Measurements from ENCODE around the gene MRPL55. TPM values are rescaled to one million over a fixed set of nuclear protein-coding genes. Genes with fewer than 3 reads are reported as not detected.

The MRPL55 gene
- total RNA-seq, 1 donor = 51.4 TPM

- Histone ChIP-seq H3K27ac (ENCODE audit: low read depth, low read length) (no peak overlapping the region), H3K4me1 (ENCODE audit: insufficient read depth, low read length) (peaks cover 22% of the 10 kb centered on the region), H3K79me2 (ENCODE audit: insufficient read depth, low read length) (peaks cover 81% of the 10 kb centered on the region), H3K27me3 (ENCODE audit: insufficient read depth, low read length) (no peaks in the 10 kb centered on the region), H3K36me3 (ENCODE audit: insufficient read depth, low read length) (peaks cover 4% of the 10 kb centered on the region), H3K4me2 (ENCODE audit: insufficient read depth, low read length) (no peak overlapping the region), H4K20me1 (ENCODE audit: insufficient read depth, low read length) (peaks cover 60% of the 10 kb centered on the region), H3K4me3 (ENCODE audit: insufficient read depth, low read length) (no peak overlapping the region), H2AFZ (ENCODE audit: low read length) (no peak overlapping the region), H3K9me3 (ENCODE audit: low read depth, low read length) (no peaks in the 10 kb centered on the region)
- peak; percentile 83 for DNase-seq (ENCODE audit: insufficient read length, low spot score, missing footprints)
- TF ChIP-seq CTCF (IDR thresholded peaks at IDR 0.05; ENCODE audit: extremely low read depth, low read depth, low read length) = no peak
These were observed 38.7 kb upstream of the MRPL55 start for GRCh38 chr1:228147768-228148167.

GRCh38 chr1:228147151-228147693, 38.1 kb upstream of the MRPL55 start:
- H3K4me3 ChIP-seq (ENCODE audit: insufficient read depth, low read length) = no peak overlapping the region
- no peak overlapping the region for H3K4me2 ChIP-seq (ENCODE audit: insufficient read depth, low read length)
- H3K9me3 ChIP-seq (ENCODE audit: low read depth, low read length) = no peaks in the 10 kb centered on the region
- peaks cover 27% of the 10 kb centered on the region for H3K4me1 ChIP-seq (ENCODE audit: insufficient read depth, low read length)
- H3K27ac ChIP-seq (ENCODE audit: low read depth, low read length) = no peak overlapping the region
- TF ChIP-seq CTCF (IDR thresholded peaks at IDR 0.05; ENCODE audit: extremely low read depth, low read depth, low read length) = no peak
- DNase-seq (ENCODE audit: insufficient read length, low spot score, missing footprints) = peak; percentile 84
- no peak overlapping the region for H2AFZ ChIP-seq (ENCODE audit: low read length)
- H3K36me3 ChIP-seq (ENCODE audit: insufficient read depth, low read length) = peaks cover 8% of the 10 kb centered on the region
- peaks cover 65% of the 10 kb centered on the region for H4K20me1 ChIP-seq (ENCODE audit: insufficient read depth, low read length)
- H3K79me2 ChIP-seq (ENCODE audit: insufficient read depth, low read length) = peaks cover 86% of the 10 kb centered on the region
- H3K27me3 ChIP-seq (ENCODE audit: insufficient read depth, low read length) = no peaks in the 10 kb centered on the region

- Histone ChIP-seq H3K4me1 (ENCODE audit: insufficient read depth, low read length) (peaks cover 34% of the 10 kb centered on the region), H3K36me3 (ENCODE audit: insufficient read depth, low read length) (peaks cover 8% of the 10 kb centered on the region), H2AFZ (ENCODE audit: low read length) (no peak overlapping the region)
These were observed 37.5 kb upstream of the MRPL55 start for GRCh38 chr1:228146417-228147150.

More at GRCh38 chr1:228146417-228147150, 37.5 kb upstream of the MRPL55 start:
- no peak overlapping the region for H3K4me2 ChIP-seq (ENCODE audit: insufficient read depth, low read length)
- no peak for TF ChIP-seq CTCF (IDR thresholded peaks at IDR 0.05; ENCODE audit: extremely low read depth, low read depth, low read length)
- no peak overlapping the region for H3K4me3 ChIP-seq (ENCODE audit: insufficient read depth, low read length)
- DNase-seq (ENCODE audit: insufficient read length, low spot score, missing footprints) = peak; percentile 68
- no peaks in the 10 kb centered on the region for H3K9me3 ChIP-seq (ENCODE audit: low read depth, low read length)
- no peak overlapping the region for H3K27ac ChIP-seq (ENCODE audit: low read depth, low read length)
- H4K20me1 ChIP-seq (ENCODE audit: insufficient read depth, low read length) = peaks cover 67% of the 10 kb centered on the region
- H3K27me3 ChIP-seq (ENCODE audit: insufficient read depth, low read length) = no peaks in the 10 kb centered on the region
- peaks cover 90% of the 10 kb centered on the region for H3K79me2 ChIP-seq (ENCODE audit: insufficient read depth, low read length)

All from osteoblast (primary cell).